Stimulated activated CD4-positive, alpha-beta T cell treated with anti-CD3 and anti-CD28 coated beads, Interleukin-4, amount 100 ng/mL, for 48 hours (primary cell): Measurements from ENCODE around the gene KCNH6.
A peak's percentile ranks its signal among the peaks of the same experiment; 100 is the strongest.

ENCODE experiments used
- DNase-seq, 2 donors: peaks; one replicate each; pipeline ENCODE4 v3.0.0-alpha.2; 2020; ENCODE audit warnings: low read depth in 2 of 2

KCNH6 gene

GRCh38 chr17:63534816-63535455, 11.8 kb downstream of the KCNH6 start:
- DNase-seq: no peak

DNA sequence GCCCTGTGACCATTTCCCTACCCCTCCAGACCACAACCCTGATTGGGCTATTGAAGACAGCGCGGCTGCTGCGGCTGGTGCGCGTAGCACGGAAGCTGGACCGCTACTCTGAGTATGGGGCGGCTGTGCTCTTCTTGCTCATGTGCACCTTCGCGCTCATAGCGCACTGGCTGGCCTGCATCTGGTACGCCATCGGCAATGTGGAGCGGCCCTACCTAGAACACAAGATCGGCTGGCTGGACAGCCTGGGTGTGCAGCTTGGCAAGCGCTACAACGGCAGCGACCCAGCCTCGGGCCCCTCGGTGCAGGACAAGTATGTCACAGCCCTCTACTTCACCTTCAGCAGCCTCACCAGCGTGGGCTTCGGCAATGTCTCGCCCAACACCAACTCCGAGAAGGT, 12.5 kb downstream of the KCNH6 start:
- DNase-seq: no peak

- no peak for DNase-seq
Measured at GRCh38 chr17:63537001-63537400, 13.8 kb downstream of the KCNH6 start.

DNA sequence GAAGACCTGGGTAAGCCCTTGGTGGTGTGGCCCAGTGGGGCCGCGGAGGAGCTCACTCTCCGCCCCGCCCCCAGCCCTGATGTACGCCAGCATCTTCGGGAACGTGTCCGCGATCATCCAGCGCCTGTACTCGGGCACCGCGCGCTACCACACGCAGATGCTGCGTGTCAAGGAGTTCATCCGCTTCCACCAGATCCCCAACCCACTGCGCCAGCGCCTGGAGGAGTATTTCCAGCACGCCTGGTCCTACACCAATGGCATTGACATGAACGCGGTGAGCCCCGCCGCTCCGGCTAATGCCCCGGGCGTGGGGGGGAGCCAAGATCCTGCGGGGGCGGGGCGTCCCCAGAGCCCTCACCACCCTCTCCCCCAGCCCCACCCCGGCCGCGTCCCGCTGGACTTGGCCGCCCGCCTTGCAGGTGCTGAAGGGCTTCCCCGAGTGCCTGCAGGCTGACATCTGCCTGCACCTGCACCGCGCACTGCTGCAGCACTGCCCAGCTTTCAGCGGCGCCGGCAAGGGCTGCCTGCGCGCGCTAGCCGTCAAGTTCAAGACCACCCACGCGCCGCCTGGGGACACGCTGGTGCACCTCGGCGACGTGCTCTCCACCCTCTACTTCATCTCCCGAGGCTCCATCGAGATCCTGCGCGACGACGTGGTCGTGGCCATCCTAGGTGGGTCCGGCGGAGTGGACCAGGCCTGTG, 15.0 kb downstream of the KCNH6 start:
- DNase-seq: peak in 1 of 2 donors; percentile 12

DNA sequence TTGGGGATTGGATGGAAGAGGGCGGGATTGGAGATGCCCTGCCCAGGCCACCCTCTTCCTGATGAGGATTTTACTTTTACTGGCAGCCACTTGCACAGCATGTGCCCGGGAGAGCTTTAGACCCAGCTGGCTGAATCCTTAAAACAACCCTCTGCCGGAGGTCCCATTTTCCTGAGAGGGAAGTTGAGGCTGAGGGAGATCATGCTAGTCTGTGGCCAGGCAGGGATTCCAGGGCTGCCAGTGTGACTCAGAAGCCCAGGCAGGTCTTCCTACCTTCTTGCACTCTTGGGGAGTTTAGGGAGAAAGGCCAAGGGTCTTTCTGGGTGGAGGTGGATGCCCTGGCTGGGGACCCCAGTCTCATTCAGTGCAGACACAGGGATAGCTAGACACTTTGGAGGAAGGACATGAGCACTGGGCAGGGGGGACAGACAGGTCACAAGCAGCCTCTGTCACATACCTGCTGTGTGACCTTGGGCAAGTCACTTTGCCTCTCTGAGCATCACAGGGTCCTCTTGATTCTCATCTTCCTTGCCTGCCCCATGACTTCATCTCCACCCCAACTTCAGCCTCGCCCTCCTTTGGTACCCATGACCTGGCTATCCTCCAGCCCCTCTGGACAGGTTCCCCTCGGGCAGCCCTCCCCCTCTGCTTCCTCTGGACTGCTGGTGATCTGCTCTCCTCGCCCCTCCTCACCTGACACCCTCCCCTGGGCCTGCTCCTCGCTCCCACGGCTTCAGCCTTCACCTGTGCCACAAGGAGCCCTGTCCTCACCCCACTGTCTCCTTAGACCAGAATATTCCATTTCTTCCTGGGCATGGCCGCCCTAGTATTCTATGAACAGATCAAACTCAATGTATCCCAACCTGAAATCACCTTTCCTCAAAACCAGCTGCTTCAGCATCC, 15.8 kb downstream of the KCNH6 start:
- no peak for DNase-seq

- no peak for DNase-seq
Measured at GRCh38 chr17:63540590-63540989, 17.4 kb downstream of the KCNH6 start.

DNA sequence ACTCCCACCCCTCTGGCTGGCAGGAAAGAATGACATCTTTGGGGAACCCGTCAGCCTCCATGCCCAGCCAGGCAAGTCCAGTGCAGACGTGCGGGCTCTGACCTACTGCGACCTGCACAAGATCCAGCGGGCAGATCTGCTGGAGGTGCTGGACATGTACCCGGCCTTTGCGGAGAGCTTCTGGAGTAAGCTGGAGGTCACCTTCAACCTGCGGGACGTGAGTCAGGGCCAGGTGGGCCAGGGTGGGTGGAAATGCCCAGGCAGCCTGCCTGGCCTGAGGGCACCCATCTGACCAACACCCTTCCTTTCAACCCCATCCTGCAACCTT, 19.0 kb downstream of the KCNH6 start:
- no peak for DNase-seq

GRCh38 chr17:63542942-63543821, 20.0 kb downstream of the KCNH6 start:
- DNase-seq: no peak

- DNase-seq: no peak
Measured at GRCh38 chr17:63543822-63544420, 20.8 kb downstream of the KCNH6 start.

DNA sequence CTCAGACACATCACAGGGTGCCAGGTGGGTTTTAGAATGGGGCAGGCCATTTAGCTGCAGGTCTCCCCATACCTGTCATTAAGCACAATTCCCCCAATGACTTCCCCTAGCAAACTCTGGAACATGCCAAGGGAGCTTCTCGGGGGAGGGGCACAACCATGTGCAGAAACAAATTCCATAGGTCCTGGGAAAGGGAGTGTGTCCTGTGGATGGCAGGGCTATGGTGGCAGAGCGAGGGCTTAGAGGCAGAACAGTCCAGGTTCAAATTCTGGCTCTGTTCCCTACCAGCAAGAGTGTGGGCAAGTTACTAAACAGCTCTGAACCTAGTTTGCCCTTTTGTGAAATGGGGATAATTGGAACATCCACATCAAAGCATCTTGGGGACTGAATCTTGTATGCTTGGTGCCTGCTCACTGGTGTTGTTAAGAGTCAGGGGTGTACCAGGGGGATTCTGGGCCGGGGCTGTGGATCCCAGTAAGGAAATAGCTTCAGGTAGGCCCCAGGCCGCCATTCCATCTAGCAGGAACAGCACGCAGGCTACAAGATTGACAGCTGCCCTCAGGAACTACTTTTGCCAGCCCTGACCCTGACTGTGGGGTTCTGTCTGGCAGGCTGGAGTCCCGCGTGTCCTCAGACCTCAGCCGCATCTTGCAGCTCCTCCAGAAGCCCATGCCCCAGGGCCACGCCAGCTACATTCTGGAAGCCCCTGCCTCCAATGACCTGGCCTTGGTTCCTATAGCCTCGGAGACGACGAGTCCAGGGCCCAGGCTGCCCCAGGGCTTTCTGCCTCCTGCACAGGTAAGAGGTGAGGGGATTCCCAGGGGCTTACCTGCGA, 21.5 kb downstream of the KCNH6 start:
- DNase-seq: no peak

GRCh38 chr17:63546308-63547082, 23.3 kb downstream of the KCNH6 start:
- DNase-seq: no peak

- DNase-seq: no peak
Measured at GRCh38 chr17:63547083-63547523, 23.9 kb downstream of the KCNH6 start.

DNA sequence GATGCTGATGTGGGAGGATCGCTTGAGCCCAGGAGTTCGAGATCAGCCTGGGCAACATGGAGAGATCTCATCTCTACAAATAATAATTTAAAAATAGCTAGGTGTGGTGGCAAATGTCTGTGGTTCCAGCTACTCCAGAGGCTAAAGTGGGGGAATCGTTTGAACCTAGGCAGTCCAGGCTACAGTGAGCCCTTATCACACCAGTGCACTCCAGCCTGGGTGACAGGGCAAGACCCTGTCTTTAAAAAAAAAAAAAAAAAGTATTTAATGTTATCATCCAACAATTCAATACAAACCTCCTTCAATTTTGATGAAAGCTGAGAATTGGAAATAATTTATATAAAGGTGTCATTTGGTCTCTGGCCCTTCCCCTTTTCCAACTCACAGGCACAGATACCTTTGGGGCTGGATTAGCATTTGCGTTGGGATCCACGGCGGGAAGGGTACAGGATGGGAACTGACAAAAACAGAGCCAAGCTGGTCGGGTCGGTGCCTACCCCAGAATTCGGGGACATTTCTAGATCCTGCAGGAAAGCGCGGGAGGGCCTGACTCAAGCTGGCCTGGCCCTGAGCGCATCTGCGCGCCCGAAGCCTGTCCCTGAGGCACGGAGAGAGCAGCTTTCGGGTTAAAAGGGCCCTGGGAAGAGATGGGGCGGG, 26.3 kb downstream of the KCNH6 start:
- DNase-seq: no peak

DNA sequence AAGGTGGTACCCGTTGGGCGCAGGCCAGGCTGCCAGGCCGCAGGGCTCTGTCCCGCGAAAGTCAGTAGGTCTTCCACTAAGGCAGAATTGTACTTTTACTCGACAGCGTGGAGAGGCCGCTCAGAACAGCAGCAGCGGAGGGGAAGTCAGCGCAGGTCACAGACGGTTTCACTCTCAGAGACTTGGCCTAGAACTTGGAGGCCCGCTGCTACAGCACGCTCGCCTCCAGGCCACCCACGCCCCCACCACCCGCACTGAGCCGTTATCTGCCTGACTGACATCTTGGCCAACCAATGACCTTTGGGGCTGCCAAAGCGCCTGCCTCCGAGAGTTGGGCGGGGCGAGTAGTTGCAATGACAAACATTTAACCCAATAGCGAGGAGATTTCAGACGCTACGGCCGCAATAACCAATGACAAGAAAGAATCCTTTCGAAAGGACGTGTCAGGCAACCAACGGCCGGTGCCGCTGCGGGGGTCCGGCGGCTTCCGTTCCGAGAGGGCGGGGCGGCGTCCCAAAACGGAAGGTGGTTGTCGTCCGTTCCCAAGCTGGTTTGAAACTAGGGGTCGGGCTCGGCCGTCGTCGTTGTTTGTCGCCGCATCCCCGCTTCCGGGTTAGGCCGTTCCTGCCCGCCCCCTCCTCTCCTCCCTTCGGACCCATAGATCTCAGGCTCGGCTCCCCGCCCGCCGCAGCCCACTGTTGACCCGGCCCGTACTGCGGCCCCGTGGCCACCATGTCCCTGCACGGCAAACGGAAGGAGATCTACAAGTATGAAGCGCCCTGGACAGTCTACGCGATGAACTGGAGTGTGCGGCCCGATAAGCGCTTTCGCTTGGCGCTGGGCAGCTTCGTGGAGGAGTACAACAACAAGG, 27.0 kb downstream of the KCNH6 start, which contains the start of gene DCAF7:
Gene DCAF7 (plus strand): TSS at position 532 of the 871 bp plus-strand sequence. CDS start 201 bp downstream, at position 733.
- DNase-seq: peak; percentile 98 to 100

GRCh38 chr17:63550817-63551639, 27.9 kb downstream of the KCNH6 start:
- DNase-seq: peak; percentile 6 to 19

GRCh38 chr17:63552211-63552610, 29.1 kb downstream of the KCNH6 start:
- no peak for DNase-seq
